ENCODE data around the gene TRPC4AP. TPM values are rescaled to one million over a fixed set of nuclear protein-coding genes. Genes with fewer than 3 reads are reported as not detected.

Gene TRPC4AP
- polyA plus RNA-seq, 2 of the 4 experiments (the other 2 are of a cell fraction) = 51.4 to 55.3 TPM

- ATAC-seq (peak in 1 of 2 experiments; percentile 41; a peak in 3 of 6 replicates), DNase-seq (ENCODE audit: low read depth in 1 of 2, low spot score in 1 of 2) (no peak), FAIRE-seq (no peak)
- ChIA-PET CTCF (interaction anchor here (0.6 to 4.8 kb wide), 11 partner anchors 10 to 169 kb away, joined by 3 to 30 read pairs (median 3); partner anchors contain the start of genes ACSS2 and GGT7), POLR2A (interaction anchor here (0.6 kb wide), 2 partner anchors 153 to 283 kb away, joined by 3 to 7 read pairs; partner anchors contain the start of gene EIF6)
- TF ChIP-seq CTCF (IDR thresholded peaks at IDR 0.05) = peak; percentile 25
- TF ChIP-seq POLR2AphosphoS2 (conservative IDR thresholded peaks at IDR 0.05; ENCODE audit: low read length) = no peak
- peak in 1 of 2 experiments; percentile 26; a peak in 1 of 5 replicates for TF ChIP-seq RAD21 (conservative IDR thresholded peaks at IDR 0.05 in 1 of 2, IDR thresholded peaks at IDR 0.05 in 1 of 2)
- Histone ChIP-seq H3K27ac (no peak overlapping the region), H3K4me1 (no peaks in the 10 kb centered on the region), H3K9me3 (no peaks in the 10 kb centered on the region), H3K4me3 (no peak overlapping the region), H3K4me2 (no peak overlapping the region)
- WGBS (ENCODE audit: missing lambda C conversion rate) = 94% methylated on average over 15 of the region's 15 CpGs
Observed at GRCh38 chr20:35001596-35002362, 90.8 kb downstream of the TRPC4AP start.

- Histone ChIP-seq H3K4me3 (no peak overlapping the region), H3K4me1 (no peaks in the 10 kb centered on the region), H3K9me3 (no peaks in the 10 kb centered on the region), H3K27ac (no peak overlapping the region), H3K4me2 (no peak overlapping the region)
- FAIRE-seq = no peak
- ATAC-seq = no peak
- DNase-seq (ENCODE audit: low read depth in 1 of 2, low spot score in 1 of 2) = no peak
- POLR2A ChIA-PET = interaction anchor here (0.6 kb wide), 1 partner anchor 284 kb away, joined by 3 read pairs; the partner anchor contains the start of gene EIF6
- TF ChIP-seq NR3C1 (IDR thresholded peaks at IDR 0.05) (no peak), KDM1A (IDR thresholded peaks at IDR 0.05; ENCODE audit: low read depth) (no peak), MAFK (IDR thresholded peaks at IDR 0.05; ENCODE audit: partially characterized antibody) (no peak), HOXB13 (CRISPR knock-in tag; IDR thresholded peaks at IDR 0.05; ENCODE audit: low read depth) (no peak), EHF (CRISPR knock-in tag; IDR thresholded peaks at IDR 0.05) (no peak), RNF2 (IDR thresholded peaks at IDR 0.05; ENCODE audit: borderline replicate concordance, low read depth) (no peak), E2F6 (IDR thresholded peaks at IDR 0.05; ENCODE audit: borderline replicate concordance, low read depth) (no peak), ZC3H11A (IDR thresholded peaks at IDR 0.05) (no peak), RFX5 (IDR thresholded peaks at IDR 0.05) (no peak), HOXB5 (CRISPR knock-in tag; IDR thresholded peaks at IDR 0.05) (no peak), KDM5A (IDR thresholded peaks at IDR 0.05) (no peak), EHMT2 (IDR thresholded peaks at IDR 0.05; ENCODE audit: low read depth) (no peak), TP53 (CRISPR knock-in tag; IDR thresholded peaks at IDR 0.05) (no peak)
- CTCF ChIA-PET = interaction anchor here (0.6 to 4.8 kb wide), 9 partner anchors 12 to 168 kb away, joined by 3 to 30 read pairs (median 3); partner anchors contain the start of genes ACSS2 and GGT7
- 97% methylated on average over 28 of the region's 28 CpGs for WGBS (ENCODE audit: missing lambda C conversion rate)
Observed at GRCh38 chr20:35000922-35001595, 91.5 kb downstream of the TRPC4AP start.

GRCh38 chr20:35000311-35000921 is 92.2 kb downstream of the TRPC4AP start:
- DNase-seq (ENCODE audit: low read depth in 1 of 2, low spot score in 1 of 2) (no peak), FAIRE-seq (no peak), ATAC-seq (no peak)
- Histone ChIP-seq H3K4me3 (no peak overlapping the region), H3K4me1 (no peaks in the 10 kb centered on the region), H3K4me2 (no peak overlapping the region), H3K27ac (no peak overlapping the region), H3K9me3 (no peaks in the 10 kb centered on the region)
- TF ChIP-seq NFE2L2 (conservative IDR thresholded peaks at IDR 0.05; ENCODE audit: low read length) (no peak), REST (IDR thresholded peaks at IDR 0.05) (no peak), JUN (IDR thresholded peaks at IDR 0.05) (no peak), ZC3H11A (IDR thresholded peaks at IDR 0.05) (no peak)
- POLR2A ChIA-PET = no interaction called here
- CTCF ChIA-PET = interaction anchor here (0.8 to 4.8 kb wide), 4 partner anchors 11 to 269 kb away, joined by 3 to 30 read pairs (median 6); partner anchors contain the start of genes ACSS2 and GGT7
- 95% methylated on average over 17 of the region's 28 CpGs for WGBS (ENCODE audit: missing lambda C conversion rate)
